HepG2 (cell line): ENCODE results near the gene TSNAXIP1. TPM values are rescaled to one million over a fixed set of nuclear protein-coding genes. Genes with fewer than 3 reads are reported as not detected.

Source experiments
- CEBPB ChIP-seq: IDR thresholded peaks from 2 replicates; pipeline ENCODE4 v1.6.1; 2011; ENCODE audit warnings: low read depth, low read length, improper control_type of control experiment, borderline replicate concordance
- FOXO1 ChIP-seq: sonication (generic); formaldehyde crosslinking; IDR thresholded peaks from 2 replicates; pipeline ENCODE4 v1.4.0; 2020; ENCODE audit warnings: missing genetic modification reagents
- GATA4 ChIP-seq: sonication (generic); IDR thresholded peaks from 2 replicates; pipeline ENCODE4 v1.6.1; 2016; ENCODE audit warnings: antibody characterized with exemption, low read depth, borderline replicate concordance
- MAF1 ChIP-seq: sonication (generic); formaldehyde crosslinking; IDR thresholded peaks from 2 replicates; pipeline ENCODE4 v1.5.0; 2020; ENCODE audit warnings: missing genetic modification reagents, borderline replicate concordance
- SAFB2 ChIP-seq: sonication (generic); formaldehyde crosslinking; IDR thresholded peaks from 2 replicates; pipeline ENCODE4 v1.5.1; 2020; ENCODE audit warnings: missing genetic modification reagents, low read depth, mild to moderate bottlenecking, borderline replicate concordance
- SCMH1 ChIP-seq: sonication (generic); formaldehyde crosslinking; IDR thresholded peaks from 2 replicates; pipeline ENCODE4 v1.9.0; 2021; ENCODE audit warnings: missing genetic modification reagents, mild to moderate bottlenecking, borderline replicate concordance
- SMAD1 ChIP-seq: sonication (generic); formaldehyde crosslinking; IDR thresholded peaks from 2 replicates; pipeline ENCODE4 v1.4.0; 2020; ENCODE audit warnings: missing genetic modification reagents, low read depth, mild to moderate bottlenecking, borderline replicate concordance
- TBX3 ChIP-seq: fragments of 450-650 bp; IDR thresholded peaks from 2 replicates; pipeline ENCODE4 v1.6.1; 2017; ENCODE audit warnings: antibody characterized with exemption, mild to moderate bottlenecking, inconsistent platforms, borderline replicate concordance
- ZBTB7B ChIP-seq: sonication (generic); formaldehyde crosslinking; IDR thresholded peaks from 2 replicates; pipeline ENCODE4 v1.4.0; 2020; ENCODE audit warnings: missing genetic modification reagents
- ZNF256 ChIP-seq: sonication (generic); formaldehyde crosslinking; conservative IDR thresholded peaks from 2 replicates; pipeline ENCODE4 v1.4.0; 2020; ENCODE audit warnings: missing genetic modification reagents
- ZNF296 ChIP-seq: sonication (generic); formaldehyde crosslinking; conservative IDR thresholded peaks from 2 replicates; pipeline ENCODE4 v1.5.0; 2020; ENCODE audit warnings: mild to moderate bottlenecking, missing genetic modification reagents
- ZNF44 ChIP-seq: sonication (generic); formaldehyde crosslinking; IDR thresholded peaks from 2 replicates; pipeline ENCODE4 v1.5.1; 2020; ENCODE audit warnings: mild to moderate bottlenecking, missing genetic modification reagents
- ZNF839 ChIP-seq: sonication (generic); formaldehyde crosslinking; IDR thresholded peaks from 2 replicates; pipeline ENCODE4 v1.4.0; 2020; ENCODE audit warnings: missing genetic modification reagents, mild to moderate bottlenecking, borderline replicate concordance
- ZSCAN21 ChIP-seq: sonication (generic); formaldehyde crosslinking; IDR thresholded peaks from 2 replicates; pipeline ENCODE4 v1.8.0; 2022; ENCODE audit warnings: mild to moderate bottlenecking, missing genetic modification reagents, moderate library complexity, borderline replicate concordance
- ZSCAN25 ChIP-seq: sonication (generic); formaldehyde crosslinking; IDR thresholded peaks from 2 replicates; pipeline ENCODE4 v1.8.0; 2022; ENCODE audit warnings: mild to moderate bottlenecking, missing genetic modification reagents
- polyA plus RNA-seq, 8 experiments: library from polyadenylated mRNA; depleted of rRNA in 3 of 8; stranded (reverse) in 7 of 8; unstranded in 1 of 8; fragments of >200 nt; fragmentation: Illumina TruSeq in 4 of 8; extraction: Trizol in 4 of 8; gene quantifications; 2 replicates each; pipeline versions ENCODE4 v1.2.1 to v1.2.3, GENCODE V29; 2011 to 2016; ENCODE audit warnings: low read depth in 4 of 8, missing spikeins in 1 of 8, mixed read lengths in 1 of 8; ENCODE audit not compliant: insufficient read depth in 1 of 8
- total RNA-seq, 5 experiments: library from RNA; depleted of rRNA; stranded (reverse); fragments of >200 nt; fragmentation: Illumina TruSeq; extraction: Trizol; gene quantifications; 2 replicates each; pipeline ENCODE4 v1.2.3, GENCODE V29; 2016; ENCODE audit warnings: low read depth in 1 of 5
- TF ChIP-seq, protein P1 (sequence below): sonication (generic); formaldehyde crosslinking; IDR thresholded peaks from 2 replicates; pipeline ENCODE4 v1.5.0; 2020; ENCODE audit warnings: mild to moderate bottlenecking, missing genetic modification reagents
- TF ChIP-seq, protein P2 (sequence below): sonication (generic); formaldehyde crosslinking; IDR thresholded peaks from 2 replicates; pipeline ENCODE4 v1.8.0; 2023; ENCODE audit warnings: mild to moderate bottlenecking, missing genetic modification reagents
- TF ChIP-seq, protein P3 (sequence below), 2 experiments: IDR thresholded peaks; 2 replicates each; pipeline ENCODE4 v1.6.1; 2011 to 2012; ENCODE audit warnings: low read length in 2 of 2, borderline replicate concordance in 1 of 2, low read depth in 1 of 2, mild to moderate bottlenecking in 1 of 2, moderate library complexity in 1 of 2
- TF ChIP-seq, protein P4 (sequence below): sonication (generic); formaldehyde crosslinking; IDR thresholded peaks from 2 replicates; pipeline ENCODE4 v1.4.0; 2020; ENCODE audit warnings: missing genetic modification reagents, borderline replicate concordance

TSNAXIP1 gene
- total and polyA plus RNA-seq, 2 of the 13 experiments (the other 11 are each of a cell fraction or from before 2014, with no cell fraction given), result 0.37 to 0.86 TPM

DNA sequence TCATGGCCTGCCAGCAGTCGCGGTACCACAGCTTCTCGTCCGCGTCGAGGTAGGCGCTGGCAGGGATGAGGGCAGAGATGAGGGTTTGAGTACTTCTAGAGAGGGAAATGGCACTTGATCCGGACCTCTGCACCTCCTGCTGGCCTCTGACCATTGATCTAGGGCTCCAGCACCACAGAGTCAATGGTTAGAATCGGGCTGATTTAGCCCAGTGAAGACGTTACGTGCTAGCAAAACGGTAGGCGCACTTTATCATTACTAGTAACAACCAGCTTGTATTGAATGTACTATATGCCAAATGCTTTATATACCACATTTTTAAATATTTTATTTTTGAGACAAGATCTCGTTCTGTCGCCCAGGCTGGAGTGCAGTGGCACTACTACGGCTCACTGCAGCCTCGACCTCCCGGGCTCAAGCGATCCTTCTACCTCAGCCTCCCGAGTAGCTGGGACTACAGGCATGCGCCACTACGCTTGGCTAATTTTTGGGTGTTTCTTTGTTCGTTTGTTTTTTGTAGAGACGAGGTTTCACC, 526 bp downstream of the TSNAXIP1 start (continued):
- TF ChIP-seq SCMH1 (CRISPR knock-in tag), result no peak
- no peak for TF ChIP-seq FOXO1 (CRISPR knock-in tag)
- no peak for TF ChIP-seq ZNF44 (CRISPR knock-in tag)
- TF ChIP-seq, protein P1, sequence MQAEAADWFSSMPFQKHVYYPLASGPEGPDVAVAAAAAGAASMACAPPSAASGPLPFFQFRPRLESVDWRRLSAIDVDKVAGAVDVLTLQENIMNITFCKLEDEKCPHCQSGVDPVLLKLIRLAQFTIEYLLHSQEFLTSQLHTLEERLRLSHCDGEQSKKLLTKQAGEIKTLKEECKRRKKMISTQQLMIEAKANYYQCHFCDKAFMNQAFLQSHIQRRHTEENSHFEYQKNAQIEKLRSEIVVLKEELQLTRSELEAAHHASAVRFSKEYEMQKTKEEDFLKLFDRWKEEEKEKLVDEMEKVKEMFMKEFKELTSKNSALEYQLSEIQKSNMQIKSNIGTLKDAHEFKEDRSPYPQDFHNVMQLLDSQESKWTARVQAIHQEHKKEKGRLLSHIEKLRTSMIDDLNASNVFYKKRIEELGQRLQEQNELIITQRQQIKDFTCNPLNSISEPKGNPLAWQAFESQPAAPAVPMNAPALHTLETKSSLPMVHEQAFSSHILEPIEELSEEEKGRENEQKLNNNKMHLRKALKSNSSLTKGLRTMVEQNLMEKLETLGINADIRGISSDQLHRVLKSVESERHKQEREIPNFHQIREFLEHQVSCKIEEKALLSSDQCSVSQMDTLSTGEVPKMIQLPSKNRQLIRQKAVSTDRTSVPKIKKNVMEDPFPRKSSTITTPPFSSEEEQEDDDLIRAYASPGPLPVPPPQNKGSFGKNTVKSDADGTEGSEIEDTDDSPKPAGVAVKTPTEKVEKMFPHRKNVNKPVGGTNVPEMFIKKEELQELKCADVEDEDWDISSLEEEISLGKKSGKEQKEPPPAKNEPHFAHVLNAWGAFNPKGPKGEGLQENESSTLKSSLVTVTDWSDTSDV, result no peak
- no peak for TF ChIP-seq MAF1 (CRISPR knock-in tag)
- TF ChIP-seq SMAD1, result peak; percentile 62; the same call in 1 of the 2 replicates
- no peak; the same call in 1 of the 2 replicates for TF ChIP-seq ZNF256
- no peak for TF ChIP-seq TBX3
- TF ChIP-seq, protein P2, sequence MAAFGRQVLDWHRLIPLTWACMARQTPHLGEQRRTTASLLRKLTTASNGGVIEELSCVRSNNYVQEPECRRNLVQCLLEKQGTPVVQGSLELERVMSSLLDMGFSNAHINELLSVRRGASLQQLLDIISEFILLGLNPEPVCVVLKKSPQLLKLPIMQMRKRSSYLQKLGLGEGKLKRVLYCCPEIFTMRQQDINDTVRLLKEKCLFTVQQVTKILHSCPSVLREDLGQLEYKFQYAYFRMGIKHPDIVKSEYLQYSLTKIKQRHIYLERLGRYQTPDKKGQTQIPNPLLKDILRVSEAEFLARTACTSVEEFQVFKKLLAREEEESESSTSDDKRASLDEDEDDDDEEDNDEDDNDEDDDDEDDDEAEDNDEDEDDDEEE (CRISPR knock-in tag), result no peak
- TF ChIP-seq GATA4, result no peak
- TF ChIP-seq ZNF296, result no peak
- TF ChIP-seq ZSCAN25 (CRISPR knock-in tag), result no peak
- TF ChIP-seq ZBTB7B (CRISPR knock-in tag), result no peak
- TF ChIP-seq, protein P3, sequence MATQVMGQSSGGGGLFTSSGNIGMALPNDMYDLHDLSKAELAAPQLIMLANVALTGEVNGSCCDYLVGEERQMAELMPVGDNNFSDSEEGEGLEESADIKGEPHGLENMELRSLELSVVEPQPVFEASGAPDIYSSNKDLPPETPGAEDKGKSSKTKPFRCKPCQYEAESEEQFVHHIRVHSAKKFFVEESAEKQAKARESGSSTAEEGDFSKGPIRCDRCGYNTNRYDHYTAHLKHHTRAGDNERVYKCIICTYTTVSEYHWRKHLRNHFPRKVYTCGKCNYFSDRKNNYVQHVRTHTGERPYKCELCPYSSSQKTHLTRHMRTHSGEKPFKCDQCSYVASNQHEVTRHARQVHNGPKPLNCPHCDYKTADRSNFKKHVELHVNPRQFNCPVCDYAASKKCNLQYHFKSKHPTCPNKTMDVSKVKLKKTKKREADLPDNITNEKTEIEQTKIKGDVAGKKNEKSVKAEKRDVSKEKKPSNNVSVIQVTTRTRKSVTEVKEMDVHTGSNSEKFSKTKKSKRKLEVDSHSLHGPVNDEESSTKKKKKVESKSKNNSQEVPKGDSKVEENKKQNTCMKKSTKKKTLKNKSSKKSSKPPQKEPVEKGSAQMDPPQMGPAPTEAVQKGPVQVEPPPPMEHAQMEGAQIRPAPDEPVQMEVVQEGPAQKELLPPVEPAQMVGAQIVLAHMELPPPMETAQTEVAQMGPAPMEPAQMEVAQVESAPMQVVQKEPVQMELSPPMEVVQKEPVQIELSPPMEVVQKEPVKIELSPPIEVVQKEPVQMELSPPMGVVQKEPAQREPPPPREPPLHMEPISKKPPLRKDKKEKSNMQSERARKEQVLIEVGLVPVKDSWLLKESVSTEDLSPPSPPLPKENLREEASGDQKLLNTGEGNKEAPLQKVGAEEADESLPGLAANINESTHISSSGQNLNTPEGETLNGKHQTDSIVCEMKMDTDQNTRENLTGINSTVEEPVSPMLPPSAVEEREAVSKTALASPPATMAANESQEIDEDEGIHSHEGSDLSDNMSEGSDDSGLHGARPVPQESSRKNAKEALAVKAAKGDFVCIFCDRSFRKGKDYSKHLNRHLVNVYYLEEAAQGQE (IDR thresholded peaks at IDR 0.05; ENCODE audit: borderline replicate concordance in 1 of 2, low read depth in 1 of 2, low read length in 2 of 2), result no peak
- no peak for TF ChIP-seq CEBPB
- no peak for TF ChIP-seq ZSCAN21 (CRISPR knock-in tag)
- TF ChIP-seq, protein P4, sequence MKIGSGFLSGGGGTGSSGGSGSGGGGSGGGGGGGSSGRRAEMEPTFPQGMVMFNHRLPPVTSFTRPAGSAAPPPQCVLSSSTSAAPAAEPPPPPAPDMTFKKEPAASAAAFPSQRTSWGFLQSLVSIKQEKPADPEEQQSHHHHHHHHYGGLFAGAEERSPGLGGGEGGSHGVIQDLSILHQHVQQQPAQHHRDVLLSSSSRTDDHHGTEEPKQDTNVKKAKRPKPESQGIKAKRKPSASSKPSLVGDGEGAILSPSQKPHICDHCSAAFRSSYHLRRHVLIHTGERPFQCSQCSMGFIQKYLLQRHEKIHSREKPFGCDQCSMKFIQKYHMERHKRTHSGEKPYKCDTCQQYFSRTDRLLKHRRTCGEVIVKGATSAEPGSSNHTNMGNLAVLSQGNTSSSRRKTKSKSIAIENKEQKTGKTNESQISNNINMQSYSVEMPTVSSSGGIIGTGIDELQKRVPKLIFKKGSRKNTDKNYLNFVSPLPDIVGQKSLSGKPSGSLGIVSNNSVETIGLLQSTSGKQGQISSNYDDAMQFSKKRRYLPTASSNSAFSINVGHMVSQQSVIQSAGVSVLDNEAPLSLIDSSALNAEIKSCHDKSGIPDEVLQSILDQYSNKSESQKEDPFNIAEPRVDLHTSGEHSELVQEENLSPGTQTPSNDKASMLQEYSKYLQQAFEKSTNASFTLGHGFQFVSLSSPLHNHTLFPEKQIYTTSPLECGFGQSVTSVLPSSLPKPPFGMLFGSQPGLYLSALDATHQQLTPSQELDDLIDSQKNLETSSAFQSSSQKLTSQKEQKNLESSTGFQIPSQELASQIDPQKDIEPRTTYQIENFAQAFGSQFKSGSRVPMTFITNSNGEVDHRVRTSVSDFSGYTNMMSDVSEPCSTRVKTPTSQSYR (CRISPR knock-in tag), result no peak
- peak; percentile 91 for TF ChIP-seq ZNF839
- TF ChIP-seq SAFB2 (CRISPR knock-in tag), result no peak
